Mucosa of descending colon (tissue), 3 donors: ENCODE results near the gene MMP26. TPM values are rescaled to one million over a fixed set of nuclear protein-coding genes. Genes with fewer than 3 reads are reported as not detected.

Experiments
- ATAC-seq: fragments of 200-7000 bp; cut with Tn5 transposase; one replicate; pipeline ENCODE4 v1.9.1; 2020; ENCODE audit warnings: mild to moderate bottlenecking, moderate library complexity
- DNase-seq, 3 donors: peaks; one replicate each; pipeline ENCODE4 v3.0.0-alpha.2; 2020
- H3K36me3 ChIP-seq: fragments of 200-600 bp; one replicate; pipeline ENCODE4 v1.8.0; 2021; ENCODE audit warnings: low read depth, mild to moderate bottlenecking
- H3K4me1 ChIP-seq: fragments of 200-600 bp; one replicate; pipeline ENCODE4 v1.8.0; 2021; ENCODE audit warnings: low read depth, mild to moderate bottlenecking
- H3K4me3 ChIP-seq: fragments of 200-600 bp; one replicate; pipeline ENCODE4 v1.8.0; 2021; ENCODE audit warnings: mild to moderate bottlenecking
- H3K9me3 ChIP-seq: fragments of 200-600 bp; one replicate; pipeline ENCODE4 v1.8.0; 2021; ENCODE audit warnings: mild to moderate bottlenecking
- intact Hi-C, 2 donors: fragments of 100-400 bp; cut with DNase I in 1 of 2; cut with micrococcal nuclease in 1 of 2; formaldehyde crosslinking; loops; one replicate each; pipeline versions ENCODE4 v1.11.0 to v1.11.1; 2022; cut with DNase I, micrococcal nuclease
- total RNA-seq, 3 donors: library from RNA; stranded (reverse); fragmentation: NEBNext Ultra II Directional in 2 of 3; extraction: Animal tissue kit (Norgen Biotek cat#: 25700) in 2 of 3; gene quantifications; one replicate each; pipeline versions ENCODE4 v1.2.1 to v1.2.4, GENCODE V29; 2021 to 2023
- TF ChIP-seq, protein P1 (sequence below): fragments of 200-600 bp; IDR thresholded peaks from one replicate; pipeline ENCODE4 v1.8.0; 2022; ENCODE audit warnings: antibody characterized with exemption, mild to moderate bottlenecking
- donor health status: DM: no; HTN: no; CAD: no; lungs with moderate emphysema.
- donor health status: DM: no; HTN: no; CAD: no.
- donor health status: DM: no; HTN: yes; CAD: no.

The MMP26 gene
- total RNA-seq, 3 donors from 2014 or later: not detected

DNA sequence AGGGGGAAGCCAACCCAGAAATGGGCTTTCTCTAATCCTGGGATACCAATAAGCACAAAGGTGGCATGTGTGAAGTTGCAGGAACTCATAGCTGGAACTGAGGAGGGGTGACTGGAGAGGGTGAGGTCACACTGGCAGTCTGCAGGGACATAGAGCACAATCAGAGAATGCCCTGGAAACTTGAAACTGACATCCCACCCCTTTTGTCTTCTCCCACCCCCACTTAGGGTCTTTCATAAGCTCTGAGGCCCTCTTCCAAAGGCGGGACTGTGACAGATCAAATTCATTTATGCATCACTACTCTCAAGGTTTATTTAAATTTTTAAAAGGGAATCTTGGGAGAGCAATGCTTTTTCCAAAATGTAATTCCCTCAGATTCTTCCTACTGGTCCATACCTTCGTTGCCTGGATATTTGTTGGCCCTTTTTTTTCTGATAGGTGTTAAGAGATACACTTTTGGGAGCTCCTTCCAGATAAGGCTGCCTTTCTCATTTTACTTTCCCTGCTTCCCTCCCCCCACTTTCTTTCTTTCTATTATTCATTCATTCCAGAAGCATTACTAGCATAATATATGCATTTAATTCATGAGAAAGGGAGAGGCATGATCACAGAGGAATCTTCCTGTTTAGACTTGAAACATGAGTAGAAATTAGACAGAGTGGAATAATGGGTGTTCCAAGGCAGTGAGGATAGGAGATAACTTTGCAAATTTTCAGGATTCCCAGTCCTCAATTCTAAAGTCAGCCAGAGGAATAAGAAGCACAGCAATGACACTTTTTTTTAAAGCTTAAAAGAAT, 21.8 kb upstream of the MMP26 start:
- no peak for ATAC-seq
- no peaks in the 10 kb centered on the region for H3K9me3 ChIP-seq
- no peak for DNase-seq
- TF ChIP-seq, protein P1, sequence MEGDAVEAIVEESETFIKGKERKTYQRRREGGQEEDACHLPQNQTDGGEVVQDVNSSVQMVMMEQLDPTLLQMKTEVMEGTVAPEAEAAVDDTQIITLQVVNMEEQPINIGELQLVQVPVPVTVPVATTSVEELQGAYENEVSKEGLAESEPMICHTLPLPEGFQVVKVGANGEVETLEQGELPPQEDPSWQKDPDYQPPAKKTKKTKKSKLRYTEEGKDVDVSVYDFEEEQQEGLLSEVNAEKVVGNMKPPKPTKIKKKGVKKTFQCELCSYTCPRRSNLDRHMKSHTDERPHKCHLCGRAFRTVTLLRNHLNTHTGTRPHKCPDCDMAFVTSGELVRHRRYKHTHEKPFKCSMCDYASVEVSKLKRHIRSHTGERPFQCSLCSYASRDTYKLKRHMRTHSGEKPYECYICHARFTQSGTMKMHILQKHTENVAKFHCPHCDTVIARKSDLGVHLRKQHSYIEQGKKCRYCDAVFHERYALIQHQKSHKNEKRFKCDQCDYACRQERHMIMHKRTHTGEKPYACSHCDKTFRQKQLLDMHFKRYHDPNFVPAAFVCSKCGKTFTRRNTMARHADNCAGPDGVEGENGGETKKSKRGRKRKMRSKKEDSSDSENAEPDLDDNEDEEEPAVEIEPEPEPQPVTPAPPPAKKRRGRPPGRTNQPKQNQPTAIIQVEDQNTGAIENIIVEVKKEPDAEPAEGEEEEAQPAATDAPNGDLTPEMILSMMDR: no peak
- no peak overlapping the region for H3K4me3 ChIP-seq
- no peaks in the 10 kb centered on the region for H3K36me3 ChIP-seq
- no peaks in the 10 kb centered on the region for H3K4me1 ChIP-seq
- intact Hi-C loops: no loop called here

DNA sequence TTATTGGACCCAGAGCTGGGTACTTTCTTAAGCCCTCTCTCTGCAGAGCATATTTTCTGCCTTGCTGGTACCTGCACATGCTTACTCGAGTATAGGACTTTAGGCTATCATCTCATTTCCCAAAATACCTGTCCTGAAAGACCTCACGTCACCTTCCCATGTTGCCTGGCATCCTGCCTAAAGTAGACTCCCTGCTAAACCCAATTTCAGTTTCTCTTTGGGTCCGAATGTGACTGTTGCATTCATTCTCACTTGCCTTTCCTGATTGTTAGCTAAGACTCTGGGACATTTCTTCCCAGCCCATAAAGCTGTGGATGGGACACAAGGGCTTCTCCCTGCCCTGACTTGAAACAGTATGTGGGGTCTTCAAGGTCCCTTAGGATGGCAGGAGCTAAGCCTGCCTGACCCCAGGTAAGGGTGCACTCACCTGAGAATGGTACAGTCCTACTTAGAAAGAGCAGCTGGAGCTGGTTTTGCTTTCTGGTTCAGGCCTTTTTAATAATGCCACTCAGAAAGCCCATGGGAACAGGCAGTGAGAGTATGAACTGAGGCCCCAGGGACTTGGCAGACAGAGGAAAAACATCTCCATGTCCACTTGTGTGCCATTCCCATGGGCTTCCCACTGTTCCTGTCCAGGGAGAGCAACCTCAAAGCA, 19.8 kb upstream of the MMP26 start:
- no peaks in the 10 kb centered on the region for H3K4me1 ChIP-seq
- intact Hi-C loops: no loop called here
- ATAC-seq (no peak), DNase-seq (no peak)
- H3K4me3 ChIP-seq: no peak overlapping the region
- H3K9me3 ChIP-seq: no peaks in the 10 kb centered on the region
- H3K36me3 ChIP-seq: no peaks in the 10 kb centered on the region
- TF ChIP-seq, protein P1: no peak

DNA sequence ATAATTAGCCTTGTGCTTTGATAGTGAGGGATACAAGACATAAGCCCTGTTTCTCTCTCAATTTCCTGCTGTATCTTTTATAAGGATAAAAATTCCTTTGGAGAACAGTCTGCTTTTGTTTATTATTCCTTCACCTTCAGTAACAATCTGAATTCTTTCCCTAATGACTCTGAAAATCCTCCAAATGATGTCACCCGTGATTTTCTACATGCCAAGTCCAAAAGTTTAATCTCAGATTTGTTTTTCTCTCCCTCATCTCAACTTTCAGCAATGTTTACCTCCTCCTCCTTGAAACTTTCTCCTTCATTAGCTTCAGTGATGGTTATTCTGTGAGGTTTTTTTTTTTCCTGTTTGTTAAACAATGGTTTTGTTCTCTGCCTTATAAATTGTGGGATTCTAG, 9.1 kb upstream of the MMP26 start:
- intact Hi-C loops: no loop called here
- Histone ChIP-seq H3K4me3 (no peak overlapping the region), H3K4me1 (no peaks in the 10 kb centered on the region), H3K36me3 (no peaks in the 10 kb centered on the region), H3K9me3 (no peaks in the 10 kb centered on the region)
- no peak for ATAC-seq
- DNase-seq: no peak
- TF ChIP-seq, protein P1: no peak

DNA sequence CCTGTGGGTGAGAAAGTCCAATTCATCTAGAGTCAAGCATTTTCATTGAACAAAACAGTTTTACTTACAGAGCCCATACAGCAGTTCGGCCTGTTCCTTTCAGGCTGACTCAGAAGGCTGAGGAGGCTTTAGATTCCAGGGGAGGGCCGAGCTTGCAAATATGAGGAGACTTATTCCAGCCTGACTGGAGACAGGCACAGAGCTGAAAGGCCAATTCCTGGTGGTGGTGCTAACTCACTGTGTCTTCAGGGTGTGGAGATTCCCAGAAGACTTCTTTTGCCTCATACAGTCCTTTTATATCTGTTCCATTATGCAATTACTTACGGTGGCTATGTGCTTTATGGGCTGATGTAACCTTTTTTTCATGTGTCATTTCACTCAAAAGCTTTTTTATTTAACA, 7.0 kb upstream of the MMP26 start, which contains the start of gene OR51E2:
Gene OR51E2, minus strand, starts transcription at position 269 of the 400 bp plus-strand sequence. CDS start 15,142 bp downstream, outside the sequence.
- intact Hi-C loops: no loop called here
- ATAC-seq: peak; percentile 13
- TF ChIP-seq, protein P1: no peak
- no peaks in the 10 kb centered on the region for H3K9me3 ChIP-seq
- H3K4me3 ChIP-seq: no peak within 1 kb of the TSS
- no peak for DNase-seq
- no peaks in the 10 kb centered on the region for H3K4me1 ChIP-seq
- H3K36me3 ChIP-seq: no peaks in the 10 kb centered on the region

DNA sequence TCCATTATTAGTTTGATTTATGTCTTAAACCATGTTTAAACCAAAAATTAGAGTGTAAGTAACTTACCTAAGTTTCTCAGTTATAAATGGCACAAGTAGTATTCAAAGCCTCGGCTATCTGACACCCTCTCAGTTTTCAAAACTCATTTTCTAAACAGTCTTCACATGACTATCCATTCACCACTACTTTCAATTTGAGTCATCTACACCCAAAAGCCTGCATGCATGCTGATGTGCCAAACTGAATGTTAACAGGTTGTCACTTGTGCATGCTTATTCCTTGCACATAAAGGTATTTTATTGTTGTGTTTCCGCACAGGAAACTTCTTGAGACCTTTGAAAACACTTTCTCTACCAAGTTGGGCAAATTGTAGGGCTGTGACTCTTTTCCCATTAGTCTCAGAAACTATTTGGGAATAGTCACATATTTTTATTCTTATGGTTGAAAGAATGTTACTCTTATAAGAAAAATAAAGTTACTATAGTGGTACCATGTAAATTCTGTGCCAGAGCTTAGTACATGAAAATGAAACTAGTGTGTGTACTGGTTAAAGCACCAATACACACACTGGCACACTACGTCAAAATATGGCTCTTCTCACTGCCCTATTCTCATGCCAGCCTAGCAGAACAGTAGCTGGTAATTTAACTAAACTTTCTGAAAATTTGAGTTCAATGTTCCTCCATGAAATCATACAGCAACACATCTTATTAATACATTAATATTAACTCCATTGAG, 4.7 kb upstream of the MMP26 start:
- TF ChIP-seq, protein P1: no peak
- no peak for ATAC-seq
- intact Hi-C loops: no loop called here

More for the DNA sequence above, 4.7 kb upstream of the MMP26 start:
- Histone ChIP-seq H3K4me1 (no peaks in the 10 kb centered on the region), H3K9me3 (no peaks in the 10 kb centered on the region), H3K4me3 (no peak overlapping the region), H3K36me3 (no peaks in the 10 kb centered on the region)
- DNase-seq: no peak
